ENCODE results near the gene GPR158. TPM values are rescaled to one million over a fixed set of nuclear protein-coding genes. Genes with fewer than 3 reads are reported as not detected.

GPR158 gene
- total RNA-seq, 3 donors from 2014 or later (not counting 1 experiment from before 2014, with no cell fraction given): not detected

- Mint-ChIP-seq H3K36me3 (no peaks in the 10 kb centered on the region), H3K27ac (no peak overlapping the region), H3K4me3 (no peak overlapping the region), H3K27me3 (ENCODE audit: low read depth in 2 of 2) (no peaks in the 10 kb centered on the region), H3K9me3 (peaks cover 5 to 6% of the 10 kb centered on the region in 2 donors), H3K4me1 (no peaks in the 10 kb centered on the region)
- 83% methylated on average over 5 of the region's 5 CpGs for WGBS (ENCODE audit: insufficient coverage)
- DNase-seq (no peak), ATAC-seq (no peak)
- no peaks in the 10 kb centered on the region for H3K36me3 ChIP-seq (ENCODE audit: control insufficient read depth, insufficient read depth, low read length)
- H3K4me3 ChIP-seq (ENCODE audit: low read length): no peak overlapping the region
- intact Hi-C loops (cut with micrococcal nuclease): no loop called here
- H3K9me3 ChIP-seq (ENCODE audit: control insufficient read depth, insufficient read depth, low read length): no peaks in the 10 kb centered on the region
- no peaks in the 10 kb centered on the region for H3K4me1 ChIP-seq (ENCODE audit: control insufficient read depth, insufficient read depth, low read length)
- TF ChIP-seq CTCF (IDR thresholded peaks at IDR 0.05): no peak
- no peaks in the 10 kb centered on the region for H3K27me3 ChIP-seq (ENCODE audit: control insufficient read depth, insufficient read depth, low read length)
- no peak overlapping the region for H3K27ac ChIP-seq (ENCODE audit: low read length)
Observed at GRCh38 chr10:25498645-25499044, 323.8 kb downstream of the GPR158 start.

DNA sequence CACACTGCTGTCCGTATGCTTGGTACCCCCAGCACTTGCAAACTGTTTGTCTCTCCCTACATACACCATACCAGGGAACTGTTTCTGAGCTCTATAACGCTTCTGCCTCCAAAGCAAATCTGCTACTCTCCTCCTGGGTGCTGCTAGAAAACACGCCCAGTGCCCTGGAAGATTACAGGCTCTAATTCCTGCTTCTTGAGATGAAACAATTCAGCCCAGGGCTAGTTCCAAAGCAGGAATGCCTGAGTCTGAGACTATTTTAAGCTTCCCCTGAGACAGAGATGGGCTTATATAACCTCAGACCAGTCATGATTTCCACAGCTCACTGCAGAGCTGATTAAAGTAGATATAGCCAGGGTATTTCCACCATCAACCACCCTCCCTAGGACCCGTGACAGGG lies 327.1 kb downstream of the GPR158 start:
- DNase-seq (no peak), ATAC-seq (no peak)
- Histone ChIP-seq H3K4me1 (ENCODE audit: control insufficient read depth, insufficient read depth, low read length) (no peaks in the 10 kb centered on the region), H3K27ac (ENCODE audit: low read length) (no peak overlapping the region), H3K9me3 (ENCODE audit: control insufficient read depth, insufficient read depth, low read length) (no peaks in the 10 kb centered on the region), H3K36me3 (ENCODE audit: control insufficient read depth, insufficient read depth, low read length) (no peaks in the 10 kb centered on the region), H3K4me3 (ENCODE audit: low read length) (no peak overlapping the region), H3K27me3 (ENCODE audit: control insufficient read depth, insufficient read depth, low read length) (no peaks in the 10 kb centered on the region)
- peaks cover 6 to 9% of the 10 kb centered on the region in 2 donors for H3K9me3 Mint-ChIP-seq
- 72% methylated on average over 4 of the region's 4 CpGs for WGBS (ENCODE audit: insufficient coverage)
- no peaks in the 10 kb centered on the region for H3K27me3 Mint-ChIP-seq (ENCODE audit: low read depth in 2 of 2)
- H3K36me3 Mint-ChIP-seq: no peaks in the 10 kb centered on the region
- H3K4me1 Mint-ChIP-seq: no peaks in the 10 kb centered on the region
- no peak for TF ChIP-seq CTCF (IDR thresholded peaks at IDR 0.05)
- H3K27ac Mint-ChIP-seq: no peak overlapping the region
- no peak overlapping the region for H3K4me3 Mint-ChIP-seq
- intact Hi-C loops (cut with micrococcal nuclease): no loop called here

GRCh38 chr10:25502453-25502852 lies 327.7 kb downstream of the GPR158 start:
- Histone ChIP-seq H3K27me3 (ENCODE audit: control insufficient read depth, insufficient read depth, low read length) (no peaks in the 10 kb centered on the region), H3K4me3 (ENCODE audit: low read length) (no peak overlapping the region), H3K9me3 (ENCODE audit: control insufficient read depth, insufficient read depth, low read length) (no peaks in the 10 kb centered on the region), H3K36me3 (ENCODE audit: control insufficient read depth, insufficient read depth, low read length) (no peaks in the 10 kb centered on the region), H3K4me1 (ENCODE audit: control insufficient read depth, insufficient read depth, low read length) (no peaks in the 10 kb centered on the region), H3K27ac (ENCODE audit: low read length) (no peak overlapping the region)
- H3K36me3 Mint-ChIP-seq: no peaks in the 10 kb centered on the region
- H3K4me1 Mint-ChIP-seq: no peaks in the 10 kb centered on the region
- intact Hi-C loops (cut with micrococcal nuclease): no loop called here
- peaks cover 8% of the 10 kb centered on the region in 2 donors for H3K9me3 Mint-ChIP-seq
- DNase-seq (no peak), ATAC-seq (no peak)
- 81% methylated on average over 1 of the region's 1 CpG for WGBS (ENCODE audit: insufficient coverage)
- H3K27ac Mint-ChIP-seq: no peak overlapping the region
- no peaks in the 10 kb centered on the region for H3K27me3 Mint-ChIP-seq (ENCODE audit: low read depth in 2 of 2)
- H3K4me3 Mint-ChIP-seq: no peak overlapping the region
- TF ChIP-seq CTCF (IDR thresholded peaks at IDR 0.05): no peak

GRCh38 chr10:25504306-25504705 lies 329.5 kb downstream of the GPR158 start:
- Mint-ChIP-seq H3K4me3 (no peak overlapping the region), H3K9me3 (peaks cover 5 to 8% of the 10 kb centered on the region in 2 donors), H3K4me1 (no peaks in the 10 kb centered on the region), H3K36me3 (no peaks in the 10 kb centered on the region), H3K27me3 (ENCODE audit: low read depth in 2 of 2) (no peaks in the 10 kb centered on the region), H3K27ac (no peak overlapping the region)
- 83% methylated on average over 3 of the region's 3 CpGs for WGBS (ENCODE audit: insufficient coverage)
- ATAC-seq (no peak), DNase-seq (no peak)
- intact Hi-C loops (cut with micrococcal nuclease): no loop called here
- H3K36me3 ChIP-seq (ENCODE audit: control insufficient read depth, insufficient read depth, low read length): no peaks in the 10 kb centered on the region
- H3K27me3 ChIP-seq (ENCODE audit: control insufficient read depth, insufficient read depth, low read length): no peaks in the 10 kb centered on the region
- TF ChIP-seq CTCF (IDR thresholded peaks at IDR 0.05): no peak
- no peaks in the 10 kb centered on the region for H3K4me1 ChIP-seq (ENCODE audit: control insufficient read depth, insufficient read depth, low read length)
- no peaks in the 10 kb centered on the region for H3K9me3 ChIP-seq (ENCODE audit: control insufficient read depth, insufficient read depth, low read length)
- H3K27ac ChIP-seq (ENCODE audit: low read length): no peak overlapping the region
- no peak overlapping the region for H3K4me3 ChIP-seq (ENCODE audit: low read length)

Data from natural killer cell (primary cell).